Fibroblast of lung (primary cell): Measurements from ENCODE around the gene PACSIN1. TPM values are rescaled to one million over a fixed set of nuclear protein-coding genes. Genes with fewer than 3 reads are reported as not detected.
"Not testable (repeated sequence)": the region's sequence is repeated elsewhere in the genome, so short reads cannot be mapped to it uniquely, and the experiment has no call there.

Experiments used
- DNase-seq, 2 donors: peaks; one replicate each; pipeline versions ENCODE4 v3.0.0 to v3.0.0-alpha.2; 2010; ENCODE audit warnings: low read depth in 2 of 2
- H2AFZ ChIP-seq: 2 replicates; pipeline ENCODE4 v1.5.1; 2012; ENCODE audit warnings: low read length, control low read depth, inconsistent platforms
- H3K27ac ChIP-seq: 2 replicates; pipeline ENCODE4 v1.5.1; 2011; ENCODE audit warnings: low read length, control low read depth; ENCODE audit not compliant: insufficient read depth
- H3K27me3 ChIP-seq: 2 replicates; pipeline ENCODE4 v1.5.1; 2011; ENCODE audit warnings: mild to moderate bottlenecking, low read length; ENCODE audit not compliant: control insufficient read depth, insufficient read depth
- H3K36me3 ChIP-seq: 2 replicates; pipeline ENCODE4 v1.5.1; 2011; ENCODE audit warnings: low read length; ENCODE audit not compliant: control insufficient read depth, insufficient read depth
- H3K4me1 ChIP-seq: 2 replicates; pipeline ENCODE4 v1.5.1; 2011; ENCODE audit warnings: low read length; ENCODE audit not compliant: control insufficient read depth, insufficient read depth; ENCODE audit errors: extremely low read depth
- H3K4me2 ChIP-seq: 2 replicates; pipeline ENCODE4 v1.5.1; 2011; ENCODE audit warnings: low read length, control low read depth; ENCODE audit not compliant: insufficient read depth; ENCODE audit errors: extremely low read depth
- H3K4me3 ChIP-seq, 4 experiments: fragments of 200-600 bp in 1 of 4; sonication (generic) in 1 of 4; replicated peaks in 1 of 4; 2 replicates each; pipeline ENCODE4 v1.5.1; 2011 to 2016; ENCODE audit warnings: low read length in 4 of 4, low read depth in 3 of 4, mild to moderate bottlenecking in 3 of 4, control low read depth in 2 of 4, inconsistent platforms in 1 of 4, mixed read lengths in 1 of 4; ENCODE audit not compliant: insufficient read depth in 1 of 4; ENCODE audit errors: control extremely low read depth in 1 of 4
- H3K79me2 ChIP-seq: 2 replicates; pipeline ENCODE4 v1.5.1; 2012; ENCODE audit warnings: mild to moderate bottlenecking, low read length, inconsistent platforms; ENCODE audit not compliant: control insufficient read depth, insufficient read depth
- H3K9ac ChIP-seq: 2 replicates; pipeline ENCODE4 v1.5.1; 2011; ENCODE audit warnings: mild to moderate bottlenecking, low read length, control low read depth; ENCODE audit not compliant: insufficient read depth
- H3K9me3 ChIP-seq: 2 replicates; pipeline ENCODE4 v1.5.1; 2012; ENCODE audit warnings: low read depth, low read length; ENCODE audit not compliant: control insufficient read depth, insufficient read depth
- H4K20me1 ChIP-seq: 2 replicates; pipeline ENCODE4 v1.5.1; 2011; ENCODE audit warnings: low read length; ENCODE audit not compliant: control insufficient read depth, insufficient read depth; ENCODE audit errors: extremely low read depth
- CTCF ChIP-seq, 2 donors: IDR thresholded peaks in 1 of 2; conservative IDR thresholded peaks in 1 of 2; 1 replicate in 1 of 2; 2 replicates in 1 of 2; pipeline ENCODE4 v1.5.1; 2011 to 2012; ENCODE audit warnings: low read length in 2 of 2, control low read depth in 1 of 2, inconsistent platforms in 1 of 2, low read depth in 1 of 2, mild to moderate bottlenecking in 1 of 2
- EZH2 ChIP-seq: IDR thresholded peaks from 2 replicates; pipeline ENCODE4 v1.5.1; 2012; ENCODE audit warnings: low read length, control low read depth, mild to moderate bottlenecking; ENCODE audit errors: missing control alignments
- polyA plus RNA-seq, 2 donors: library from polyadenylated mRNA; depleted of rRNA in 1 of 2; stranded (reverse) in 1 of 2; unstranded in 1 of 2; fragments of >200 nt; gene quantifications; 2 replicates each; pipeline ENCODE4 v1.2.1, GENCODE V29; 2011 to 2012; ENCODE audit warnings: missing spikeins in 1 of 2
- total RNA-seq: library from RNA; depleted of rRNA; stranded (reverse); fragments of >200 nt; gene quantifications from 2 replicates; pipeline ENCODE4 v1.2.1, GENCODE V29; 2014

Gene PACSIN1
- total and polyA plus RNA-seq, 2 donors (not counting 1 experiment from before 2014, with no cell fraction given): under 0.01 TPM; not detected in 1

- H3K36me3 ChIP-seq: no peaks in the 10 kb centered on the region
- no peaks in the 10 kb centered on the region for H3K27me3 ChIP-seq
- DNase-seq: no peak
- H3K79me2 ChIP-seq: no peaks in the 10 kb centered on the region
- no peak for TF ChIP-seq EZH2
- TF ChIP-seq CTCF (conservative IDR thresholded peaks at IDR 0.05 in 1 of 2, IDR thresholded peaks at IDR 0.05 in 1 of 2; ENCODE audit: low read depth in 1 of 2, low read length in 2 of 2): no peak
- no peaks in the 10 kb centered on the region for H3K9me3 ChIP-seq
- H2AFZ ChIP-seq: no peak overlapping the region
- H3K4me1 ChIP-seq: no peaks in the 10 kb centered on the region
- H4K20me1 ChIP-seq: no peaks in the 10 kb centered on the region
- H3K4me2 ChIP-seq: no peak overlapping the region
- no peak overlapping the region for H3K9ac ChIP-seq
- H3K27ac ChIP-seq: no peak overlapping the region
- H3K4me3 ChIP-seq: no peak overlapping the region
These were observed 12.9 kb downstream of the PACSIN1 start for GRCh38 chr6:34478796-34479195.

GRCh38 chr6:34483781-34484180 is 17.9 kb downstream of the PACSIN1 start:
- not testable (repeated sequence) for H3K4me3 ChIP-seq, H3K9me3 ChIP-seq, H3K4me2 ChIP-seq, H3K27me3 ChIP-seq, H3K27ac ChIP-seq, H2AFZ ChIP-seq, H3K79me2 ChIP-seq, H4K20me1 ChIP-seq, DNase-seq, H3K36me3 ChIP-seq, H3K9ac ChIP-seq, H3K4me1 ChIP-seq

GRCh38 chr6:34484391-34484790 is 18.5 kb downstream of the PACSIN1 start:
- no peak overlapping the region for H3K4me2 ChIP-seq
- H3K79me2 ChIP-seq: no peaks in the 10 kb centered on the region
- DNase-seq: no peak
- TF ChIP-seq EZH2 (no peak), CTCF (conservative IDR thresholded peaks at IDR 0.05 in 1 of 2, IDR thresholded peaks at IDR 0.05 in 1 of 2; ENCODE audit: low read depth in 1 of 2, low read length in 2 of 2) (no peak)
- H3K4me1 ChIP-seq: no peaks in the 10 kb centered on the region
- no peaks in the 10 kb centered on the region for H3K36me3 ChIP-seq
- peaks cover 3% of the 10 kb centered on the region for H3K27me3 ChIP-seq
- H3K27ac ChIP-seq: no peak overlapping the region
- H4K20me1 ChIP-seq: no peaks in the 10 kb centered on the region
- H2AFZ ChIP-seq: no peak overlapping the region
- H3K4me3 ChIP-seq: no peak overlapping the region
- no peak overlapping the region for H3K9ac ChIP-seq
- H3K9me3 ChIP-seq: no peaks in the 10 kb centered on the region
